ENCODE measurements around the gene SOX12.
A peak's percentile ranks its signal among the peaks of the same experiment; 100 is the strongest.

Gene SOX12

DNA sequence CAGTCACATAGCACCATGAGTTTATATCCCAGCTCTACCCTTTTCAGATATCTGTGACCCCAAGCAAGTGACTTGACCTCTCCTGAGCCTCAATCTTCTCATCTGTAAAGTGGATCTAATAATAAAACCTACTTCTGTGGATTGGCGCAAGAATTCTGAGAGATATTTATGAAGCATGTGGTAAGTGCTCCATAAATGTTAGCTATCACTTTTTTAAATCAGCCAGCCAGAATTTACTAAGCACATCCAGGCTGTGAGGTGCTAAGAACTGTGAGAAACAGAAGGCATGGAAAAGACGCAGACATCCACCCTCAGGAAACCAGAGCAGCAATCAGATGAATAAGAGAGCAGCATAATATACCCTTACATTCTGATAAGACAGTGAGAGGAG lies 35.7 kb upstream of the SOX12 start:
- Histone ChIP-seq H2AFZ (ENCODE audit: low read depth, low read length, severe bottlenecking) (peak overlapping the region; percentile 97), H3K27me3 (ENCODE audit: low read length) (no peaks in the 10 kb centered on the region), H3K27ac (ENCODE audit: low read depth, low read length) (no peak overlapping the region), H3K9ac (ENCODE audit: low read length) (peak overlapping the region; percentile 87), H3K79me2 (ENCODE audit: insufficient read depth, low read length) (no peaks in the 10 kb centered on the region), H3K9me3 (ENCODE audit: insufficient read depth, low read length) (no peaks in the 10 kb centered on the region), H3F3A (ENCODE audit: insufficient read depth) (no peaks in the 10 kb centered on the region), H4K20me1 (ENCODE audit: low read depth, low read length) (no peaks in the 10 kb centered on the region), H3K4me3 (ENCODE audit: insufficient read depth, low read length, poor library complexity, severe bottlenecking) (peak overlapping the region; percentile 82), H3K36me3 (ENCODE audit: low read length) (no peaks in the 10 kb centered on the region), H3K9me2 (replicated peaks; ENCODE audit: insufficient read depth, low read length) (no peaks in the 10 kb centered on the region), H3K4me2 (ENCODE audit: low read depth, low read length, poor library complexity, severe bottlenecking) (peak overlapping the region; percentile 67)
- TF ChIP-seq EZH2phosphoT487 (conservative IDR thresholded peaks at IDR 0.05; ENCODE audit: low read length): no peak
- TF ChIP-seq, protein P1, sequence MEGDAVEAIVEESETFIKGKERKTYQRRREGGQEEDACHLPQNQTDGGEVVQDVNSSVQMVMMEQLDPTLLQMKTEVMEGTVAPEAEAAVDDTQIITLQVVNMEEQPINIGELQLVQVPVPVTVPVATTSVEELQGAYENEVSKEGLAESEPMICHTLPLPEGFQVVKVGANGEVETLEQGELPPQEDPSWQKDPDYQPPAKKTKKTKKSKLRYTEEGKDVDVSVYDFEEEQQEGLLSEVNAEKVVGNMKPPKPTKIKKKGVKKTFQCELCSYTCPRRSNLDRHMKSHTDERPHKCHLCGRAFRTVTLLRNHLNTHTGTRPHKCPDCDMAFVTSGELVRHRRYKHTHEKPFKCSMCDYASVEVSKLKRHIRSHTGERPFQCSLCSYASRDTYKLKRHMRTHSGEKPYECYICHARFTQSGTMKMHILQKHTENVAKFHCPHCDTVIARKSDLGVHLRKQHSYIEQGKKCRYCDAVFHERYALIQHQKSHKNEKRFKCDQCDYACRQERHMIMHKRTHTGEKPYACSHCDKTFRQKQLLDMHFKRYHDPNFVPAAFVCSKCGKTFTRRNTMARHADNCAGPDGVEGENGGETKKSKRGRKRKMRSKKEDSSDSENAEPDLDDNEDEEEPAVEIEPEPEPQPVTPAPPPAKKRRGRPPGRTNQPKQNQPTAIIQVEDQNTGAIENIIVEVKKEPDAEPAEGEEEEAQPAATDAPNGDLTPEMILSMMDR (IDR thresholded peaks at IDR 0.05; ENCODE audit: insufficient read depth, low read length, poor library complexity, severe bottlenecking): no peak

DNA sequence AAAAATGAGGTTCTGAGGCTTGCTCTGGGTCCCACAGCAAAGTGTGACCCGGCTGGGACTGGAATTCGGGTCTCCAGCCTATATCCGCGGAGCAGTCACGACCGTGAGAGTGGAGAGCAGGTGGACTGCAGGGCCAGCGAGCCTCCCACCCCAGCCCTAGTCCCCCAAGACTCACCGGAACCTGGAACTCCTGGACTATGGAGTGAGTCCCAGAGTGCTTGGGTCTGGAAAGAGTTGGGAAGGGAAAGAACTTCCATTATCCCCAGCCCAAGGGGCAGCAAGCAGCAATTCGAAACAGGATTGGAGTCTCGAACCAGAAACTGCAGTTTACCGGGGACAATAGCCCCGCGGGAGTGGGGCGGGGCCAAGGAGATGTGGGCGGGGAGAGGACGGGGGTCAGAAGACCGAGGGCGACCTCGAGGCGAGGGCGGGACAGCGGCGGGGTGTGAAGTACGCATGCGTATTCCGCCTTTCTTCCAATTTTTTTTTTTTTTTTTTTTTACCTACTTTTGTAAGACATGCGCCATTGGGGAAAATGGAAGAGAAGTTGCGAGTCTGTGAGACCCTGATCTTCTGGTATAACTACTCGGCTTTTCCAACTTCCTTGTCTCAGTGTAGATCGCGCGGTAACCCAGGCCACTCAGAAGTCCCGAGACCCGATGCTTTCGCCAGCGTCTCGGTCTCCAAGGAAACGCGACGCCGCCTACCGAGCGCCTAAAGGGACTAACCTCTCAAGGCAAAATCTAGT lies 35.1 kb upstream of the SOX12 start, which contains the start of gene C20orf96:
Gene C20orf96 (minus strand): TSS at position 667 of the 748 bp plus-strand sequence. CDS start 140 bp downstream, at position 527.
- Histone ChIP-seq H3K27me3 (ENCODE audit: low read length) (no peaks in the 10 kb centered on the region), H3K79me2 (ENCODE audit: insufficient read depth, low read length) (no peaks in the 10 kb centered on the region), H3K27ac (ENCODE audit: low read depth, low read length) (no peak within 1 kb of the TSS), H2AFZ (ENCODE audit: low read depth, low read length, severe bottlenecking) (peak within 1 kb of the TSS; percentile 97), H3K9ac (ENCODE audit: low read length) (peak within 1 kb of the TSS; percentile 87), H3K4me2 (ENCODE audit: low read depth, low read length, poor library complexity, severe bottlenecking) (peak within 1 kb of the TSS; percentile 67), H3K9me3 (ENCODE audit: insufficient read depth, low read length) (no peaks in the 10 kb centered on the region), H3K36me3 (ENCODE audit: low read length) (no peaks in the 10 kb centered on the region), H3F3A (ENCODE audit: insufficient read depth) (no peaks in the 10 kb centered on the region), H4K20me1 (ENCODE audit: low read depth, low read length) (no peaks in the 10 kb centered on the region), H3K4me3 (ENCODE audit: insufficient read depth, low read length, poor library complexity, severe bottlenecking) (peak within 1 kb of the TSS; percentile 82), H3K9me2 (replicated peaks; ENCODE audit: insufficient read depth, low read length) (no peaks in the 10 kb centered on the region)
- no peak for TF ChIP-seq EZH2phosphoT487 (conservative IDR thresholded peaks at IDR 0.05; ENCODE audit: low read length)
- TF ChIP-seq, protein P1 (IDR thresholded peaks at IDR 0.05; ENCODE audit: insufficient read depth, low read length, poor library complexity, severe bottlenecking): no peak

DNA sequence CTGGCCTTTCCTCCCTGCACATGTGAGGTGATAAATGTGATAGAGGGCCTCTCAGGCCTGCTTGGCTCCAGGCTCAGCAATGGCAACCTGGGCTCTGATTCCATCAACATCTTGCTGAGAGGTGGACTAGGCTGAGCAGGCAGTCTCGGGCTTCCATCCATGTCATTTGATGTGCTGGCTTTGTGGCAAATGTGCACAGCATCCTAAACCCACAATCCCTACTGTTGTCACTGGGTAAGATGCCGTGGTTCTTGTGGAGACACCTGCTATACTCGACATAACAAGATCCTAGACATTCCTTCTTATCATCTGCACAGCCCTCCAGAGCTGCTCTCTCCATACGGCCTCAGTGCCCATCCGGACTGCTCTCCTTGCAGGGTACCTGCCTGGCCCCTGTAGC lies 30.8 kb upstream of the SOX12 start:
- TF ChIP-seq, protein P1 (IDR thresholded peaks at IDR 0.05; ENCODE audit: insufficient read depth, low read length, poor library complexity, severe bottlenecking): no peak
- TF ChIP-seq EZH2phosphoT487 (conservative IDR thresholded peaks at IDR 0.05; ENCODE audit: low read length): no peak
- H3K9me2 ChIP-seq (replicated peaks; ENCODE audit: insufficient read depth, low read length): no peaks in the 10 kb centered on the region
- H3K4me3 ChIP-seq (ENCODE audit: insufficient read depth, low read length, poor library complexity, severe bottlenecking): no peak overlapping the region
- H3K4me2 ChIP-seq (ENCODE audit: low read depth, low read length, poor library complexity, severe bottlenecking): no peak overlapping the region
- peaks cover 14% of the 10 kb centered on the region; the same call in 1 of the 2 replicates for H3F3A ChIP-seq (ENCODE audit: insufficient read depth)
- no peaks in the 10 kb centered on the region for H3K36me3 ChIP-seq (ENCODE audit: low read length)
- no peaks in the 10 kb centered on the region; the same call in 1 of the 2 replicates for H4K20me1 ChIP-seq (ENCODE audit: low read depth, low read length)
- H3K27ac ChIP-seq (ENCODE audit: low read depth, low read length): no peak overlapping the region
- no peaks in the 10 kb centered on the region for H3K27me3 ChIP-seq (ENCODE audit: low read length)
- no peak overlapping the region for H3K9ac ChIP-seq (ENCODE audit: low read length)
- no peaks in the 10 kb centered on the region for H3K9me3 ChIP-seq (ENCODE audit: insufficient read depth, low read length)
- H2AFZ ChIP-seq (ENCODE audit: low read depth, low read length, severe bottlenecking): no peak overlapping the region
- H3K79me2 ChIP-seq (ENCODE audit: insufficient read depth, low read length): peaks cover 14% of the 10 kb centered on the region; the same call in 1 of the 2 replicates
